Stimulated activated naive B cell treated with anti-CD40 and anti-IgM and Interleukin-4, amounts not matched to agents 10 μg/mL and 1 μg/mL and 100 μg/mL, for 72 hours (primary cell): ENCODE measurements around the gene RNASEH2A.
"Not testable (repeated sequence)": the region's sequence is repeated elsewhere in the genome, so short reads cannot be mapped to it uniquely, and the experiment has no call there.

Experiments
- ATAC-seq, 2 donors: fragments of 150-1000 bp; cut with Tn5 transposase; replicated peaks; 2 replicates each; pipeline ENCODE4 v1.10.0; 2021; ENCODE audit warnings: moderate library complexity in 1 of 2
- DNase-seq: peaks from one replicate; pipeline ENCODE4 v3.0.0; 2021
- H3K27ac Mint-ChIP-seq: one replicate; pipeline ENCODE4 v1.8.0; 2022; ENCODE audit warnings: mild to moderate bottlenecking, mixed read lengths
- H3K27me3 Mint-ChIP-seq, 2 donors: one replicate each; pipeline ENCODE4 v1.8.0; 2022; ENCODE audit warnings: mixed read lengths in 2 of 2
- H3K36me3 Mint-ChIP-seq, 2 donors: one replicate each; pipeline ENCODE4 v1.8.0; 2022; ENCODE audit warnings: mixed read lengths in 2 of 2, mild to moderate bottlenecking in 1 of 2
- H3K4me1 Mint-ChIP-seq, 2 donors: one replicate each; pipeline ENCODE4 v1.8.0; 2022; ENCODE audit warnings: mixed read lengths in 2 of 2, mild to moderate bottlenecking in 1 of 2
- H3K4me3 Mint-ChIP-seq, 2 donors: one replicate each; pipeline ENCODE4 v1.8.0; 2022; ENCODE audit warnings: mild to moderate bottlenecking in 2 of 2, mixed read lengths in 2 of 2, moderate library complexity in 1 of 2
- H3K9me3 Mint-ChIP-seq, 2 donors: one replicate each; pipeline ENCODE4 v1.8.0; 2022; ENCODE audit warnings: mixed read lengths in 2 of 2, mild to moderate bottlenecking in 1 of 2

The RNASEH2A gene

GRCh38 chr19:12817188-12817587 lies 10.8 kb downstream of the RNASEH2A start:
- H3K36me3 Mint-ChIP-seq: peaks cover 18 to 32% of the 10 kb centered on the region in 2 donors
- H3K4me1 Mint-ChIP-seq, H3K4me3 Mint-ChIP-seq, DNase-seq, H3K27ac Mint-ChIP-seq, H3K9me3 Mint-ChIP-seq, H3K27me3 Mint-ChIP-seq, ATAC-seq: not testable (repeated sequence)

- DNase-seq, ATAC-seq, H3K27ac Mint-ChIP-seq, H3K4me1 Mint-ChIP-seq, H3K4me3 Mint-ChIP-seq, H3K27me3 Mint-ChIP-seq, H3K9me3 Mint-ChIP-seq: not testable (repeated sequence)
- H3K36me3 Mint-ChIP-seq: peaks cover 14 to 28% of the 10 kb centered on the region in 2 donors
Observed at GRCh38 chr19:12817810-12818209, 11.4 kb downstream of the RNASEH2A start.

- ATAC-seq (no peak), DNase-seq (no peak)
- peaks cover 0 to 4% of the 10 kb centered on the region in 2 donors for H3K9me3 Mint-ChIP-seq
- no peak overlapping the region for H3K27ac Mint-ChIP-seq
- H3K4me3 Mint-ChIP-seq: no peak overlapping the region
- H3K4me1 Mint-ChIP-seq: peaks cover 8 to 19% of the 10 kb centered on the region in 2 donors
- H3K36me3 Mint-ChIP-seq: peaks cover 5 to 11% of the 10 kb centered on the region in 2 donors
- H3K27me3 Mint-ChIP-seq: peaks cover 21 to 22% of the 10 kb centered on the region in 2 donors
Observed at GRCh38 chr19:12821761-12822160, 15.4 kb downstream of the RNASEH2A start.

GRCh38 chr19:12825254-12826131 lies 19.1 kb downstream of the RNASEH2A start:
- no peak overlapping the region for H3K27ac Mint-ChIP-seq
- peaks cover 3 to 8% of the 10 kb centered on the region in 2 donors for H3K36me3 Mint-ChIP-seq
- peaks cover 0 to 4% of the 10 kb centered on the region in 2 donors for H3K9me3 Mint-ChIP-seq
- peak overlapping the region; percentile 2 to 56 for H3K4me3 Mint-ChIP-seq
- peaks cover 10 to 20% of the 10 kb centered on the region in 2 donors for H3K4me1 Mint-ChIP-seq
- DNase-seq: no peak
- peaks cover 51 to 58% of the 10 kb centered on the region in 2 donors for H3K27me3 Mint-ChIP-seq
- no peak for ATAC-seq

GRCh38 chr19:12828494-12828893 lies 22.1 kb downstream of the RNASEH2A start:
- Mint-ChIP-seq H3K4me1 (peaks cover 22 to 40% of the 10 kb centered on the region in 2 donors), H3K27ac (no peak overlapping the region), H3K4me3 (no peak overlapping the region), H3K9me3 (peaks cover 0 to 4% of the 10 kb centered on the region in 2 donors), H3K27me3 (peaks cover 75 to 88% of the 10 kb centered on the region in 2 donors), H3K36me3 (peaks cover 0 to 4% of the 10 kb centered on the region in 2 donors)
- ATAC-seq (peak; percentile 66 to 70), DNase-seq (no peak)

- Mint-ChIP-seq H3K36me3 (peaks cover 0 to 3% of the 10 kb centered on the region in 2 donors), H3K27me3 (peaks cover 75 to 95% of the 10 kb centered on the region in 2 donors), H3K9me3 (peaks cover 0 to 2% of the 10 kb centered on the region in 2 donors), H3K27ac (no peak overlapping the region), H3K4me3 (peak overlapping the region; percentile 48 to 67), H3K4me1 (peaks cover 26 to 57% of the 10 kb centered on the region in 2 donors)
- DNase-seq (no peak), ATAC-seq (no peak)
Observed at GRCh38 chr19:12833418-12833737, 27.0 kb downstream of the RNASEH2A start.

- Mint-ChIP-seq H3K4me3 (peak overlapping the region; percentile 62 to 73), H3K27me3 (peaks cover 76 to 95% of the 10 kb centered on the region in 2 donors), H3K4me1 (peaks cover 26 to 59% of the 10 kb centered on the region in 2 donors), H3K9me3 (peaks cover 0 to 2% of the 10 kb centered on the region in 2 donors), H3K36me3 (peaks cover 0 to 3% of the 10 kb centered on the region in 2 donors), H3K27ac (peak overlapping the region; percentile 87)
- ATAC-seq: no peak
- no peak for DNase-seq
Observed at GRCh38 chr19:12833738-12834565, 27.6 kb downstream of the RNASEH2A start.

GRCh38 chr19:12834566-12834943 lies 28.2 kb downstream of the RNASEH2A start, which contains the start of gene RTBDN:
RTBDN (minus strand) TSS chr19:12834579; CDS start chr19:12829979, 4,600 bp downstream.
- H3K36me3 Mint-ChIP-seq: peaks cover 0 to 3% of the 10 kb centered on the region in 2 donors
- peaks cover 78 to 95% of the 10 kb centered on the region in 2 donors for H3K27me3 Mint-ChIP-seq
- peaks cover 0 to 2% of the 10 kb centered on the region in 2 donors for H3K9me3 Mint-ChIP-seq
- DNase-seq (no peak), ATAC-seq (no peak)
- H3K27ac Mint-ChIP-seq: peak within 1 kb of the TSS; percentile 87
- peaks cover 32 to 65% of the 10 kb centered on the region in 2 donors for H3K4me1 Mint-ChIP-seq
- peak within 1 kb of the TSS; percentile 67 to 73 for H3K4me3 Mint-ChIP-seq

GRCh38 chr19:12834976-12835757 lies 28.8 kb downstream of the RNASEH2A start:
- H3K4me3 Mint-ChIP-seq: no peak overlapping the region
- ATAC-seq (no peak), DNase-seq (no peak)
- H3K9me3 Mint-ChIP-seq: peaks cover 0 to 2% of the 10 kb centered on the region in 2 donors
- H3K36me3 Mint-ChIP-seq: peaks cover 0 to 3% of the 10 kb centered on the region in 2 donors
- peaks cover 33 to 66% of the 10 kb centered on the region in 2 donors for H3K4me1 Mint-ChIP-seq
- H3K27ac Mint-ChIP-seq: no peak overlapping the region
- H3K27me3 Mint-ChIP-seq: peaks cover 76 to 95% of the 10 kb centered on the region in 2 donors

GRCh38 chr19:12836529-12836863 lies 30.1 kb downstream of the RNASEH2A start:
- H3K27ac Mint-ChIP-seq: no peak overlapping the region
- DNase-seq (no peak), ATAC-seq (no peak)
- peaks cover 77 to 95% of the 10 kb centered on the region in 2 donors for H3K27me3 Mint-ChIP-seq
- H3K4me1 Mint-ChIP-seq: peaks cover 39 to 79% of the 10 kb centered on the region in 2 donors
- peaks cover 0 to 3% of the 10 kb centered on the region in 2 donors for H3K36me3 Mint-ChIP-seq
- peaks cover 0 to 2% of the 10 kb centered on the region in 2 donors for H3K9me3 Mint-ChIP-seq
- no peak overlapping the region for H3K4me3 Mint-ChIP-seq

GRCh38 chr19:12837225-12837624 lies 30.8 kb downstream of the RNASEH2A start:
- H3K4me3 Mint-ChIP-seq: no peak overlapping the region
- H3K27ac Mint-ChIP-seq: no peak overlapping the region
- H3K4me1 Mint-ChIP-seq: peaks cover 39 to 75% of the 10 kb centered on the region in 2 donors

GRCh38 chr19:12838182-12838885 lies 31.9 kb downstream of the RNASEH2A start, which contains the start of gene MAST1:
MAST1 (plus strand) TSS chr19:12838515; CDS start chr19:12838573, 58 bp downstream.
- Mint-ChIP-seq H3K27ac (peak within 1 kb of the TSS; percentile 39), H3K4me1 (peaks cover 34 to 64% of the 10 kb centered on the region in 2 donors), H3K9me3 (no peaks in the 10 kb centered on the region), H3K36me3 (peaks cover 0 to 3% of the 10 kb centered on the region in 2 donors), H3K4me3 (peak within 1 kb of the TSS; percentile 65 to 83), H3K27me3 (peaks cover 74 to 91% of the 10 kb centered on the region in 2 donors)
- DNase-seq (no peak), ATAC-seq (peak; percentile 65 to 71)

More at GRCh38 chr19:12837225-12837624, 30.8 kb downstream of the RNASEH2A start:
- no peak for ATAC-seq
- Mint-ChIP-seq H3K9me3 (no peaks in the 10 kb centered on the region), H3K27me3 (peaks cover 77 to 95% of the 10 kb centered on the region in 2 donors), H3K36me3 (peaks cover 0 to 3% of the 10 kb centered on the region in 2 donors)
- DNase-seq: no peak
